T follicular helper cell (primary cell): ENCODE results near the gene GIMAP5.

ENCODE experiments used
- DNase-seq: peaks from one replicate; pipeline ENCODE4 v3.0.0-alpha.2; 2020; ENCODE audit warnings: low read depth
- total RNA-seq, 2 experiments: gene quantifications; one replicate each; lab custom pipeline; 2026; lab: John Stamatoyannopoulos, UW

Gene GIMAP5
- 17.2 to 71.0 reads per million in 2 experiments for total RNA-seq

DNA sequence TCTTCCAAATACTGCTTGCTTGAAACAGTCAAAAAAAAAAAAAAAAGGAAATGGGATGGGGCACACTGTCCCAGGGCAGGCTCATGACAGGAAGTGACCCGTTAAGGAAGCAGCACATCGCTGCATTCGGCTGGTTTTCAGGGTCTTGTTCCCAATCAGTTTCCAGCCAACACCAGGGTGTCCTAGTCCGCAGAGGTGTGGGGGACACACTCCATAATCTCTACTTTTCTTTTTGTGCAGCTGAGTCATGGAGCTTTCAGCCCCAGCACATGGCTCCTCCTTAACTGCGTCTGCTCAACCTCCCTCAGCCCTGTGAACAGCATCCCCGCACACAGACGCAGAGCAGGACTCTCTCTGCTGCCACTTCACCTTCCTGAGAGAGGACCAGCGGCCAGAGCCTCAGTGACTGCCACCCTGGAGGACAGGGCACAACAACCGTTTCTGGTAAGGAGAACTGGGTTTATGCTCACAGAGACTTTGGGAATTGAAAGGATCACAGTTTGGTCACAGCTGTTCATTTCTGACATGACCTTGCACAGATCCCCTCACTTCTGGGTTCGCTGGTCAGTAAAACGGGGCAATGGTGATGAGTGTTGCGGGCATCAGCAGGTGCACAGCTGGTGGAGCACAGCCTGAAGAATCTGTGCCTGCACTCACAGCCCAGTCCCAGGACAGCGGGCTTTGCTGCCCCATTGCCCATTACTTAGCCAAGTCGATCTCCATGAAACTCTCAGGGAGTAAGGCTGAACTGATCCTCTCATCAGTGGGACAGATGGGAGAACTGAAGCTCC lies at the start of gene GIMAP5:
Gene GIMAP5, plus strand, starts transcription at position 154 of the 791 bp plus-strand sequence. CDS start 3,467 bp downstream, outside the sequence.
- peak; percentile 32 for DNase-seq

DNA sequence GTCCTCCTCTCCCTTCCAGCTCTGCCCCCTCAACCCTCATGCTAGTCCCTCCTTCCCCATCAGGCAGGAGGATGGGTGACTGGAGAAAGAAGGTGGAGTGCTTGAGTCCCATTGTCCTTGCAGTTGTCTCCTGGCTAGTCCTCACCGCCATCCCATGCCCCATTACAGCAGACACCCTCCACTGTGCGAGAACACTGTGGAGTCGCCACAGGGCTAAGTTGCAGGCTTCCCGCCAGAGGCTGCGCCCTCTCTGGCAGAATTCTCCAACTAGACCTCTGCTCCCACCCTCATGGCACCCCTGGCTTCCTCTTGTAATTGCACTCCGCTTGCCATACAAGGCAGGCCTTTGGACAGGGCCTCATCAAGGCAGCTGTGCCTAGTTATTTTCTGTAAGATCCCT lies 48.6 kb upstream of the GIMAP5 start:
- no peak for DNase-seq

DNA sequence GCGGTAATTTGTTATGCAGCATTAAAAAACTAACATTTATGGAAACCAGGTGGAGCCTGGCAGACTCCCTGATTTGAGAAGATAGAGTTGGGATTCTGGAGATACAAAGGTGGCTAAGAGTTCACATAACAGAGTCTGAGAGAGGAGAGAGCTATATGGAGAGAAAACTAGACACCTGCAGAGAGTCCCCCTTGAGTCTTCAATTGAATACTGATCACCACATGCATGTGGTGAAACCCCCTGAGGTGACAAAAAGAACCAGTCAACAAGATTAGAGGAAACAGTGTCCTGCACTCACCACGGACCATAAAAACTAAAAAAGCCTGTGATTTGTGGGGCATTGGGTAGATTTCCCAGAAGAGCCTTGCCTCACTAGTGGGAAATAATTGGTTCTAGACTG lies 41.6 kb upstream of the GIMAP5 start:
- no peak for DNase-seq

DNA sequence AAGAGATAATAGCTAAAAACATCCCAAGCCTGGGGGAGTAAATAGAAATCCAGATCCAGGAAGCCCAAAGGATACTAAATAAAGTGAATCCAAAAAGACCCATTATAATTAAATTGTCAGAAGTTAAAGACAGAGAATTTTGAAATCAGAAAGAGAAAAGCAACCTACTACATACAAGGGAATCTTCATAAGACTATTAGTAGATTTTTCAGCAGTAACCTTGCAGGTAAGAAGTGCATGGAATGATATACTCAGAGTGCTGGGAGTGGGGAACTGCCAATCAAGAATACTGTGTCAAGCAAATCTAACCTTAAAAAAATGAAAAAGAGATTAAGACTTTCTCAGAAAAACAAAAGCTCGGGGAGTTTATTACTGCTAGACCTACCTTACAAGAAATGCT lies 34.0 kb upstream of the GIMAP5 start:
- no peak for DNase-seq

DNA sequence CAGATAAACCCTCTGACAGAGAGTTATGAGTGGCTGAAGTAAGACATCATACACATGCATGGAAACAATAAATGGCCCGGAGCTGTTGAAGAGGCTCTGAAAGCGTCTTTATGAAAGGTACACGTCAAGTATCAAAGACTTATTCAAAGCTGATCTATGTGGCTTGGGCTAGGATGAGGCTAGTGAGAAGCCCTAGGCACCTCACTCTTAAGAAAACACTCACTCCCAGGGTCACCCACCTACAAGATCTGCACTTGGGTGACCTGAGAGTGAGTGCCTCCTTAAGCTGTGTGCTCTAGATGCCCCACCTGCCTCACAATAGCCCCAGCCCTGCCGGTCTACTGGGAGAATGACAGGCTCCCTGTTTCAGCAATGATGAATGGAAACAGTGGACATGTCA lies 21.9 kb upstream of the GIMAP5 start:
- no peak for DNase-seq

DNA sequence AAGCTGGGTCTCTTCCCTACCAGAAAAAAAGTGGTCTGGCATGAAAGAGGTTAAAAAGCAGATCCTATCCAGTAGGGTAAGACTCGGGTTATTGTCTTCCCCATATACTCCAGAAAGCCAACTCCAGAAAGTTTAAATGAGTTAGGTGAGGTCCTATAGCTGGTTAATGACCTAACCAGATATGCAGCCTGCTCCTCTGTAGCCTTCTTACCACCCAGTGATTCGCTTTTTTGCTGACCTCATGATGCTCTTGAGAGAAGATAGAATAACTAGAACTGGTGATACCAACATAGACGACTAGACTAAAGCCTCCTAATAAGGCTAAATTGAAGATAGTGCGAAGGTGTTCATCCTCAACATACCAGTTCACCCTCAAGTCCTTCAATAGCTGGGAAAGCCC lies 21.5 kb upstream of the GIMAP5 start:
- DNase-seq, result no peak

DNA sequence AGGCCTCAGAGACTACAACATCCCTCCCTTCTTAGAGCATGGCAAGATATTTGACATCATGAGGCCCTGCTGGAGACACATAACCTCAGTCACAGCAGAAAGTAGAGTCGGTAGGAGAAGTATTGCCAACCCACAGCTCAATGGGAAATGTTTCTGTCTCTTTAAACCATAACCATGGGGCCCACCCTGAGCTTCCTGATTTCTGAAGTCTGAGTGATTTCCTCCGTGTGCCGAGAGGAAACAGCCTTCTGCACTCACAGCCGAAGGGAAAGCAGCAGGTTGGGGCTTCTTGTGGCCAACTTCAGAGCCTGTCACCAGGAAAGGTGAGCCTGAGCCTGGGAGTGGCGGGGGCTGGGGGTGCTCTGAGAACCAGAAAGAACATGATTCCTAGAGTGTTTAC lies 20.9 kb upstream of the GIMAP5 start, which contains the start of gene GIMAP1:
Gene GIMAP1, plus strand, starts transcription at position 246 of the 400 bp plus-strand sequence. CDS start 2,435 bp downstream, outside the sequence.
- peak; percentile 49 for DNase-seq

DNA sequence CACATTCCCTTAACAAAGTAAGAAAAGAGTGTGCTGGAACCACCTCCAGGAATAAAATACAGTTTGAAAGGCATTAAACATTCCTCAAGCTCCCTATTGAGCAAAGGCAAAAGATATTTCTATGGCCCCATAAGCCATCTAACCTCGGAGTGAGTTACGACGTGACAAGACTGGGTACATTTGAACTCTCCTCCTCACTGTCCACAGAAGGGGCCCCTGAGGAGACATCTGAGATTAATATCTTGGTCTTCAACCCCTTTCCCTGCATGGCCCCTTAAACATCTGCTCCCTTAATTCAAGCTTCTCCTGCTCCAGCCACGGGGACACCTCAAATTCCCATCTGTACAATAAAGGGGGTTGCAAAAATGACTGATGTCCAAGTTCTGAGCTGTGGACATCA lies 20.3 kb upstream of the GIMAP5 start:
- DNase-seq, result no peak

DNA sequence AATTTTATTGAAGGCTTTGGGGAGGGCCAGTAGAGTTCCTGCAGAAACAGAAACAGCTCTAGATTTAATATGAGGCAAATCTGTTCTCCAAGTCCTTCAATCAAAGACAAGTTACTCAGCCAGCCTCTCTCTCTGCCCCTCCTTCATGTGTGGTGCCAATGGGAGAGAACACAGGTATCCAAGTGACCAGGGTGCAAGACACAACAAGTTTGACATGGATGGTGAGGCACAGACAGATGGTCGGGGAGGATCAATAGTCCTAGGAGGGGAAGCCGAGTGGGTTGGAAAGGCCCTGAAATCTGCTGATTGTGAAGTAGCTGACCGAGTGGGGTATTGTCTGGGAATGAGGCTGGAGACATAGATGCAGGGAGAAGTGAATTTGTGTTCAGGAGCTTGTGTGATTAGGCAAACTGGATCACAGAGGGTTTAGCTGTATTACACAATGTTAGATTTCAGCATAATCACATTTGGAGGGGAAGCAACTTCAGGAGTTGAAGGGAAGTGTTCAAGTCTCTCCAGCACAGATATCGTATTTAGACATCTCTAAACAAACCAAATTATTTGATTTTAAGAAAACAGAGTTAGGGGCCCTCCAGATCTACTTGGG lies 19.3 kb upstream of the GIMAP5 start:
- DNase-seq, result no peak

DNA sequence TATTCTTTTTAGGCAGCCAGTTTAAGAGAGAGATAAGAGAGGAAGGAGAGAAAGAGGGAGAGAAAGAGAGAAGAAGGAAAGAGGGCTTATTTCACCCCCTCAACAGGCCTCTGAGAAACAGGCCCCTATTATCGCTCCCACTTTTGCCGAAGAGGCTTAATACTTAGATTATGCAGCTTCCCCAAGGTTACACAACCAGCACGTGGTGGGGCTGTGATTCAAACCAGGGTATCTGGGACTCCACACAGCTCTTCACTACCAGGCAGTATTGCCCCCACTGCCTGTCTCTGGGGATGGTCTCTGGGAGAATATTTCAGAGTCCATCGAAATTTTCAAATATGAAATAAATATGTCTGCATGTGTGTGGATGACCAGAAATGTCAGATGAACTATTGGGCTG lies 17.8 kb upstream of the GIMAP5 start:
- DNase-seq, result no peak

DNA sequence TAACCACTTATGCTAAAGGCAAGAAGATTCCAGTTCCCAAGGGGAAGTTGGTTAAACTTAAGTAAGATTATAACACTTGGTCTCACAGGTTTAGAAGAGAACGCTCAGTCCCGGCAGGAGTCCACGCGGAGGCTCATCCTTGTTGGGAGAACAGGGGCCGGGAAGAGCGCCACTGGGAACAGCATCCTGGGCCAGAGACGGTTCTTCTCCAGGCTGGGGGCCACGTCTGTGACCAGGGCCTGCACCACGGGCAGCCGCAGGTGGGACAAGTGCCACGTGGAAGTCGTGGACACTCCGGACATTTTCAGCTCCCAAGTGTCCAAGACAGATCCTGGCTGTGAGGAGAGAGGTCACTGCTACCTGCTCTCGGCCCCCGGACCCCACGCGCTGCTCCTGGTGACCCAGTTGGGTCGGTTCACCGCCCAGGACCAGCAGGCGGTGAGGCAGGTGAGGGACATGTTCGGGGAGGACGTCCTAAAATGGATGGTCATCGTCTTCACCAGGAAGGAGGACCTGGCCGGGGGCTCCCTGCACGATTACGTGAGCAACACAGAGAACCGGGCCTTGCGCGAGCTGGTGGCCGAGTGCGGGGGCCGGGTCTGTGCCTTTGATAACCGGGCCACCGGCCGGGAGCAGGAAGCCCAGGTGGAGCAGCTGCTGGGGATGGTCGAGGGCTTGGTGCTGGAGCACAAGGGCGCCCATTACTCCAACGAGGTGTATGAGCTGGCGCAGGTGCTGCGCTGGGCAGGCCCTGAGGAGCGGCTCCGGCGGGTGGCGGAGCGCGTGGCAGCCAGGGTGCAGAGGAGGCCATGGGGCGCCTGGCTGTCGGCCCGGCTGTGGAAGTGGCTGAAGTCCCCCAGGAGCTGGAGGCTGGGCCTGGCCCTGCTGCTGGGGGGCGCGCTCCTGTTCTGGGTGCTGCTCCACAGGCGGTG lies 17.0 kb upstream of the GIMAP5 start:
- DNase-seq, result no peak

DNA sequence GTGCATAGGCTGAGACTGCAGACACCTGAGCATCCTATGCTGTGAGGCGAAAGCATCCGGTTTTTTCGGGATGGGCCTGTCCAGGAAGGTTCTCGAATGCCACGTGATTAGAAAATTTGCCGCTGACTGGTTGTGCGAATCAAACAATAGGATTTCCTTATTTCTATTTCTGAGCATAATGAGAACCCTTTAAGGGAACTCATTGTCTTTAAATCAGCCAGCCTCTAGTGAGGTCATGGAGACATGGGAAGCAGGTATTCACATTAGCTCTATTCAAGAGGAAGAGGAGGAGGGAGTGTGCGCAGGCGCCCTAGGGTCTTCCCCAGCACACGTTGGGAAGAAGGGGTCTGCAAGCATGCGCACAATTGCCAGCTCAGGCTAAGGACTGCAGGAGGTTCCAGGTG lies 15.2 kb upstream of the GIMAP5 start:
- DNase-seq, result no peak

DNA sequence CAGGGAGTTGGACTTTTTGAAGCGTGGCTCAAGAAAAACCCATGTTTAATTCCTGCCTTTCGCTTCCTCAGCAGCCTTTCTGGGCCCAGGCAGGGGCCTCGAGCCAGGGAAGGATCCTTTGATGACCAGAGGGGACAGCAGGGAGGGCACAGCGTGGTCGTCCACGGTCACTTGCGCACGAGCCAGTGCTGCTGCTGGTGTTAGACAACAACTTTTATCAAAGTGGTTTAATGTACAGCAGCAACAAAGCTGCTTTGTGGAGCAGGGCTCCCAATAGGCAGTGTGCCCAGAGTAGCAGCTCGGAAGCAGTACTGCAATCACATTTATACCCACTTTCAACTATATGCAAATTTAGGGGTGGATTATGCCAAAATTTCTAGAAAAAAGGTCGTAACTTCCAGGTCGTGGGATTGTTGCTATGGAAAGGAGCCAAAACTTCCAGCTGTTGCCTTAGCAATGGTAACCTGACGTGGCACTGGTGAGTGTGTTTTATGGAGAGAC lies 14.7 kb upstream of the GIMAP5 start:
- DNase-seq, result no peak

DNA sequence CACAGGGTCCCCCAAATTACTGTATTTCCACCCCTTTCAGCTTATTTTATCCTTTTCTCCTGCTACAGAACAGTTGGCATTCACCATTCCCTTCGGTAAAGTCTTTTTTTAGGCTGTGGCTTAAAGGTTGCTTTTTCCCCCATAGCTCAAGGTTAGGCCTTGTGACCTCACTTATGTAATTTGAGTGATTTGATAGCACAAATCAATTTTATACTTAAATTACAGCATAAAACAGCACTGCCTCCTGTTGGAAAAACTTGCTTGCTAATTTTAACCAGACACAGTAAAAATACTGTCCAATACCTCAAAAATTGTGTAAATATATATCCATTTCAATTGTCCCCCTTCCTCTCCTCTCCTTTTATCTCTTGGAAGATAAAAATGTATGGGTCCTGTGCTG lies 13.8 kb upstream of the GIMAP5 start:
- no peak for DNase-seq

DNA sequence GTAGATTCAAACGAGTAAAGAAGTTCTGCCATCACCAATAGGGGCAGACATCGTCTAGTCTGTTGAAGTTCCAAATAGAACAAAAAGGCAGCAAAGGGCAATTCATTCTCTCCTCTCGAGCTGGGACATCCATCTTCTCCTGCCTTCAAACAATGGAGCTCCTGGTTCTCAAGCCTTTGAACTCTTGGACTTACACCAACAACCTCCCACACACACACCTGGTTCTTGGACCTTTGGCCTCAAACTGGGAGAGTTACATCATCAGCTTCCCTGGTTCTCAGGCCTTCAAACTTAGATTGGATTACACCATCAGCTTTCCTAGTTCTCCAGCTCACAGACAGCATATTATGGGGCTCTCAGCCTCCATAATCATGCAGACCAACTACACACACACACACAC lies 9.8 kb upstream of the GIMAP5 start:
- DNase-seq, result no peak

DNA sequence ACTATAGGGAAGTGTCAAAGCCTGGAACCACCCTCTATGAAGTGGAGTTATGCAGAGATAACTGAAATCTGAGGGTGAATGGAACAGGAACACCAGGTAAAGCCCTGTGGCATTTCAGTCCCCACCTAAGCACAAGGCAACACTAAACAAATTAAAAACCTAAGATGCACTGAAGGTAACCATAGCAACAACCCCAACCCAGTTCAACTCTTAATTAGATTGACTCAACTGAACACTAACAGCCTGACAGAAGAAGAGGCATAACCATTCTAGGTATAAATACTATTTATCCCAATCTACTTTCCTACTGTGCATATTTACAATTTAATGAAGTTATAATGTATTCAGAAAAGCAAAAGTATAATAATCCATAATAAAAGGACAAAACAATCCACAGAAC lies 9.2 kb upstream of the GIMAP5 start:
- no peak for DNase-seq

DNA sequence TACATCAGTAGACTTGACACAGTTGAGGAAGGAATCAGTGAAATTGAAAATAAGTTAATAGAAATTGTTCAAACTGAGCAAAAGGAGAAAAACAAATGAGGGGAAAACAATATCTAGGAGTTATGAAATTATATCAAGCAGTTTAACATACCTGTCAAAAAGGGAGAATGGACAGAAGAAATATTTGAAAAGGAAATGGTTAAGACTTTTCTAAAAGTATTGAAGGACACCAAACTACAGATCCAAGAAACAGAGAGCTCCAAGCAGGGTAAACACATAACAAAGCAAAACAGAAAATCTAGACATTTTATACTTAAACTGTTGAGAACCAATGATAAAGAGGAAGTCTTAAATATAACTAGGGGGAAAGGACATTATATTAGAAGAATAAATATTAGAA lies 8.6 kb upstream of the GIMAP5 start:
- no peak for DNase-seq

DNA sequence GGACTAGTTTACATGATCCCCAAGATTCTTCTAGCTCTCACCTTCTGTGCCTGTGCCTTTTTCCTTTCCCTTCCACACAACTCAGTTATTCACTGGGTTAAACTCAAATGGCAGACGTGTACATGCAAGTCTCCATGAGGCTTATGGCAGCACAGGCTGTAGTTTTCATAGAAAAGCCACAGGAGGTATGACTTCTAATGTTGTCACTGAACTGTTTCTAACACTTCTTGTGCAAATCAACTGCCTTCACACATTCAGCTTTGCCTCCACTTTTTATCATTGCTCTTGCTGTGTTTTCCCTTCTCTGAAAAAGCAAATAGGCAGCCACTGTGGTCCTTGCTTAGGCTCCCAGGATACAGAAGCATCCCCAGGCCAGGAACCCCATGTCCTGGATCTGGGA lies 5.3 kb upstream of the GIMAP5 start:
- no peak for DNase-seq

DNA sequence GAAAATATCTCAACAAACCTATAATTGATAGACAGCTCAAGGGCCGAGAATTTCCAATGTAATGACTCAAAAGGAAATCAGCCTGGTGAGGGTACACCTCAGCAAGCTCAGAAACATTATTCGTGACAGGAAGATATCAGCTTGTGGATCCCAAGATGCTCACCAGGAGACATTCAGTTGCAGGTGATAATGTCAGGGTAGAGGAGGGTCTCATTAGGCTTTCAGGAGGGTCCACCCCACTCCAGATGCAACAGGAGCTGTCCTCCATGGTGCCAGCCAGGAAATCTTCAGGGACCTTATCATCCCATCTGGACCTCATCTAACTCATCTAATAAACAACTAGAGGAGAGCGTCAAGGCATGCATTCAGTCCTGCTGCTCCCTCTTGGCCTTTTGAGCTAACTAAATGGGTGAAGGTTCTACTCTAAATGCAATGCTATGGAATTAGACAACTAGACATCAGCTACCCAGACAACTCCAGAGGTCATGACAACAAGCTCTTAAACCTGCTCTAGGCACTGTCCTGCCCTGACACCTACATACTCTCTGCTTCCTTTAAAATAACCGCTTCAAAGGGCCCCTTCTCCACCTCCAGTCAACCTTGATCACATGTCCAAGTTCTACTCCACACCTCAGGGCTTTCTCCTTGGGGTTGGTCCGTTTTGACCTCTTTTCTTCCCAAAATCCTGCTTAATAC lies 4.3 kb upstream of the GIMAP5 start:
- no peak for DNase-seq

DNA sequence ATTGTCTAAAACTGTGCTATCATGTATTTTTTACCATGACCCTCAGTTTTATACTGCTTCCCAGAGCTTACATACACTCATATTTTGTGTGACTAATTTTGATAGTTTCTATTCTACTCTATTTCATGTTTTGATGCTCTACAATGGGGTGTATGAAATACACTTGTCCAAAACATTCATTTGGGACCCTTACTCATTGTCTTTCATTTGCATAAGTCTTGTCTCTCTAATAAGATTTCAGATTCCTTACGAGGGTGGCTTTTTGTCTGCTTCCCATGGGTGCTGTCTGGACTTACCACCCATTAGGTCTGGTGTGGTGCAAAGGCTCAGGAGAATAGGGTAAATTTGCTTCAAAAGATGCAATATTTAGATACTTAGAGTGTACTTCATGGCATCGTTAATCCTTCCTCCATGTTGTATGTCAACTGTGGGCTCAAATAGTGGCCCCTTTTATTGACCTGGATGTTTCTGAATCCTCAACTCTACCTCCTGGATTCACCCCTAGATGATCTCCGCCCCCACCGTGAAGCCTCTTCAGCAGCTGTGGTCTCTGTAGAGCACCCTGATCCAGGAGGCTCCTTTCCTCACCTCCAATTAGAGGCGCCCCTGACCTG lies 3.6 kb upstream of the GIMAP5 start:
- no peak for DNase-seq

DNA sequence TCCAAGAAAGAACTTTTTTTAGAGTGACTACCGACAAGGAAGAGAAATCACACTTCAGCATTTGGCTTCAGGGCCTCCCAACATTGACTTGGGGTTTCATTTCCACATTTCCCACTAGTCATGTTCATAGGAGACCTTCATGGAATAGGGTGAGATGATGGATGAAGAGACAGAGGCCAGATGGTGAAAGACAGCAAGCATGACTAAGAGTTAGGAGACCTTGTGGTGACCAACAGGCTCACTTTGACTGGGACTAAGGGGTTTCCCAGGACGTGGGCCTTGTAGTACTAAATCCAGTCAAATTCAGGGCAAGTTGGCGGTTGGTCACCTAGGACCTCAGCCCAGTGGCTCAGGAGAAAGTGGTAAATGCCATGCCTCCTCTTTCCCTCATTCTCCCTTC lies 3.0 kb upstream of the GIMAP5 start:
- no peak for DNase-seq
